Dendritic cell treated with granulocyte-macrophage colony-stimulating factor and Interleukin-4, amounts not matched to agents 40 ng/mL and 50 ng/mL, for 4 days (primary cell): ENCODE data around the gene DCST2.
A peak's percentile ranks its signal among the peaks of the same experiment; 100 is the strongest.

Experiments
- H3K27ac Mint-ChIP-seq: one replicate; pipeline ENCODE4 v1.8.0; 2022; ENCODE audit warnings: mild to moderate bottlenecking, mixed read lengths
- H3K27me3 Mint-ChIP-seq: one replicate; pipeline ENCODE4 v1.8.0; 2022; ENCODE audit warnings: mild to moderate bottlenecking, mixed read lengths
- H3K36me3 Mint-ChIP-seq: one replicate; pipeline ENCODE4 v1.8.0; 2022; ENCODE audit warnings: low read depth, mixed read lengths
- H3K4me1 Mint-ChIP-seq: one replicate; pipeline ENCODE4 v1.8.0; 2022; ENCODE audit warnings: low read depth, mixed read lengths
- H3K4me3 Mint-ChIP-seq: one replicate; pipeline ENCODE4 v1.8.0; 2022; ENCODE audit warnings: mild to moderate bottlenecking, moderate library complexity, mixed read lengths
- H3K9me3 Mint-ChIP-seq: one replicate; pipeline ENCODE4 v1.8.0; 2022; ENCODE audit warnings: mixed read lengths
- intact Hi-C: fragments of 100-400 bp; cut with micrococcal nuclease; formaldehyde crosslinking; loops from one replicate; pipeline ENCODE4 v1.15.0; 2022

Gene DCST2

GRCh38 chr1:155010211-155010918 is 23.2 kb downstream of the DCST2 start:
- Mint-ChIP-seq H3K4me3 (peak overlapping the region; percentile 92), H3K27ac (peak overlapping the region; percentile 100), H3K9me3 (no peaks in the 10 kb centered on the region), H3K27me3 (no peaks in the 10 kb centered on the region), H3K36me3 (peaks cover 85% of the 10 kb centered on the region), H3K4me1 (peaks cover 90% of the 10 kb centered on the region)
- intact Hi-C loops: no loop called here

GRCh38 chr1:155009742-155010141 is 23.8 kb downstream of the DCST2 start:
- peaks cover 92% of the 10 kb centered on the region for H3K4me1 Mint-ChIP-seq
- peaks cover 79% of the 10 kb centered on the region for H3K36me3 Mint-ChIP-seq
- no peaks in the 10 kb centered on the region for H3K27me3 Mint-ChIP-seq
- peak overlapping the region; percentile 92 for H3K4me3 Mint-ChIP-seq
- peak overlapping the region; percentile 100 for H3K27ac Mint-ChIP-seq
- intact Hi-C loops: loop anchor here (5.0 kb wide), 1 partner anchor 37 kb away; the partner anchor contains the start of genes CKS1B and SHC1
- no peaks in the 10 kb centered on the region for H3K9me3 Mint-ChIP-seq

DNA sequence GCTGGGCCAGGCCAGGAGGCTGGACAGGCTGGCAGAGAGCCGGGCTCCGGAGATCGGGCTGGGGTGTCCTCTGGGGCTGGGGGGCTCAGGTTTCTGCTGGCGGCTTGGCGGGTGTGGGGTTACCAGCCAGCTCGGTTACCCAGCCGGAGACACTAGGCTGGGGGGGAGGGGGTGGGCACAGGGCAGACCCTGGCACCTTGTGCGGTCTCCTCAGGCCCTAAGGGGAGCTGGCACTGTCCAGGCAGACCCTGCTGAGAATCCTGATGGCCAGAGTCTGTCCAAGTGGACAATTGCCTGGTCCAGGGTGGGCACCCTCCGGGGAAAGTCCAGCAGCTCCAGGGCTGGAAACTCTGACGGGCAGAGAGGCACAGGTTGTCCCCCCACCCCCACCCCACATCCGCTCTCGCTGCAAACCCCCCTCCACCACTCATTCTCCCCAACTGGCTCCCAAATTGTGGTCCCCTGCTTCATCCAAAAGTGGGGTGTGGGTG is 24.3 kb downstream of the DCST2 start:
- H3K9me3 Mint-ChIP-seq: no peaks in the 10 kb centered on the region
- H3K4me3 Mint-ChIP-seq: peak overlapping the region; percentile 92
- peaks cover 77% of the 10 kb centered on the region for H3K36me3 Mint-ChIP-seq

GRCh38 chr1:155008015-155008941 is 25.3 kb downstream of the DCST2 start:
- H3K27ac Mint-ChIP-seq: peak overlapping the region; percentile 100
- peaks cover 94% of the 10 kb centered on the region for H3K4me1 Mint-ChIP-seq
- intact Hi-C loops: loop anchor here (5.0 kb wide), 1 partner anchor 36 kb away; the partner anchor contains the start of genes CKS1B and SHC1
- no peaks in the 10 kb centered on the region for H3K9me3 Mint-ChIP-seq
- H3K4me3 Mint-ChIP-seq: peak overlapping the region; percentile 92
- H3K27me3 Mint-ChIP-seq: no peaks in the 10 kb centered on the region
- H3K36me3 Mint-ChIP-seq: peaks cover 77% of the 10 kb centered on the region

More for the DNA sequence above, 24.3 kb downstream of the DCST2 start:
- intact Hi-C loops: loop anchor here (5.0 kb wide), 1 partner anchor 37 kb away; the partner anchor contains the start of genes CKS1B and SHC1
- H3K27ac Mint-ChIP-seq: peak overlapping the region; percentile 100
- H3K27me3 Mint-ChIP-seq: no peaks in the 10 kb centered on the region
- H3K4me1 Mint-ChIP-seq: peaks cover 96% of the 10 kb centered on the region

- Mint-ChIP-seq H3K27me3 (no peaks in the 10 kb centered on the region), H3K4me3 (peak overlapping the region; percentile 92), H3K27ac (peak overlapping the region; percentile 100), H3K36me3 (peaks cover 76% of the 10 kb centered on the region), H3K9me3 (no peaks in the 10 kb centered on the region), H3K4me1 (peaks cover 85% of the 10 kb centered on the region)
- intact Hi-C loops: loop anchor here (5.0 kb wide), 1 partner anchor 35 kb away; the partner anchor contains the start of genes CKS1B and SHC1
Measured at GRCh38 chr1:155007251-155007828, 26.2 kb downstream of the DCST2 start.

GRCh38 chr1:155006601-155007101 is 26.9 kb downstream of the DCST2 start:
- H3K27me3 Mint-ChIP-seq: no peaks in the 10 kb centered on the region
- peak overlapping the region; percentile 61 for H3K4me3 Mint-ChIP-seq
- intact Hi-C loops: loop anchor here (5.0 kb wide), 1 partner anchor 34 kb away; the partner anchor contains the start of genes CKS1B and SHC1
- peaks cover 78% of the 10 kb centered on the region for H3K36me3 Mint-ChIP-seq
- no peaks in the 10 kb centered on the region for H3K9me3 Mint-ChIP-seq
- peaks cover 78% of the 10 kb centered on the region for H3K4me1 Mint-ChIP-seq
- H3K27ac Mint-ChIP-seq: peak overlapping the region; percentile 100

DNA sequence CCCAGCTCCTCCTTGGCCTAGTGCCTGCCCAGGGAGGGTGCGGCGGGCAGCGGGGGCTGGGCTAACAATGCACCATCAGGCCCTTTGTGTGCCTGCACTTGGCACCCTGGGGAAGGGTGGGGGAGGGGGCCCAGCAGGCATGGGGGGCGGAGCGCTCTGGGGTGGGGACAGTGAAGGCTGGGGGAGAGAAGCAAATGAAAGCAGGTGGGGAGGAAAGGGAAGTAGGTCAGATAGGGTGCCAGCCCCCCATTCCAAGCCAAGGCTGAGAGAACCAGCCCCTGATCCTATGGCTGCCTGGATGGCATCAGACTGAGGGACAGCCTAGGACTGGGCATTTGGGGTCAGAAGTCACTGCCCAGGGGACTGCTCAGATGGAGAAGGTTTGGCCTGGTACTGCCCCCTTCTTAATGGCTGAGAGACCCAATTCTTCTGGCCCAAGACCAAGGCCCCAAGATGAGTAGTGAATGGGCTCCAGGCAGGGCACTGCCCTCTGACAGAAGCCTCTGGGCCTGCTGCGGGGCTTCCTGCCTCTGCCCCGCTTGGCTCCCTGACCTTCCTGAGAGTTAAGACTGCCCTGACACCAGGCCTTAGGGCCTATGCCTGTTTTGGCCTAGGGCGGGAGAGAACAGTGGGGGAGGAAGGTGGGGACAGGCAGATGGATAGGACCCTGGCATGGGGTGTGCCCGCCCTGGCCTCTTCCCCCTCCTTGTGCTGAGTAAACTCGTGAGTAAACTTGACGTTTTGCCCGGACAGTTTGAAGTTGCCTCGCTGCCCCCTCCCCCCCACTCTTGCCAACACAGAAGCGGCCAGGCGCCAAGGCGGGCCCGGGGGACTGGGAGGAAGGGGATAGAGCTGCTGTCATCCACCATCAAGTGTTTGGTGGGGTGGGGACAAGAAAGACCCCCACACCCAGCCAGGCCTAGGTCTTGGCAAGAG is 28.2 kb downstream of the DCST2 start:
- Mint-ChIP-seq H3K4me3 (peak overlapping the region; percentile 96), H3K27ac (peak overlapping the region; percentile 100), H3K9me3 (no peaks in the 10 kb centered on the region), H3K27me3 (no peaks in the 10 kb centered on the region), H3K4me1 (peaks cover 66% of the 10 kb centered on the region), H3K36me3 (peaks cover 73% of the 10 kb centered on the region)
- intact Hi-C loops: loop anchor here (5.0 kb wide), 1 partner anchor 33 kb away; the partner anchor contains the start of genes CKS1B and SHC1

- intact Hi-C loops: loop anchor here (5.0 kb wide), 1 partner anchor 32 kb away; the partner anchor contains the start of genes CKS1B and SHC1
- Mint-ChIP-seq H3K27ac (peak overlapping the region; percentile 100), H3K36me3 (peaks cover 68% of the 10 kb centered on the region), H3K4me1 (peaks cover 66% of the 10 kb centered on the region), H3K9me3 (no peaks in the 10 kb centered on the region), H3K4me3 (peak overlapping the region; percentile 96), H3K27me3 (no peaks in the 10 kb centered on the region)
Measured at GRCh38 chr1:155004352-155005075, 29.1 kb downstream of the DCST2 start.

- peaks cover 65% of the 10 kb centered on the region for H3K4me1 Mint-ChIP-seq
- H3K4me3 Mint-ChIP-seq: peak overlapping the region; percentile 96
- peak overlapping the region; percentile 100 for H3K27ac Mint-ChIP-seq
- H3K9me3 Mint-ChIP-seq: no peaks in the 10 kb centered on the region
- no peaks in the 10 kb centered on the region for H3K27me3 Mint-ChIP-seq
- peaks cover 62% of the 10 kb centered on the region for H3K36me3 Mint-ChIP-seq
- intact Hi-C loops: no loop called here
Measured at GRCh38 chr1:155003766-155004351, 29.7 kb downstream of the DCST2 start.

DNA sequence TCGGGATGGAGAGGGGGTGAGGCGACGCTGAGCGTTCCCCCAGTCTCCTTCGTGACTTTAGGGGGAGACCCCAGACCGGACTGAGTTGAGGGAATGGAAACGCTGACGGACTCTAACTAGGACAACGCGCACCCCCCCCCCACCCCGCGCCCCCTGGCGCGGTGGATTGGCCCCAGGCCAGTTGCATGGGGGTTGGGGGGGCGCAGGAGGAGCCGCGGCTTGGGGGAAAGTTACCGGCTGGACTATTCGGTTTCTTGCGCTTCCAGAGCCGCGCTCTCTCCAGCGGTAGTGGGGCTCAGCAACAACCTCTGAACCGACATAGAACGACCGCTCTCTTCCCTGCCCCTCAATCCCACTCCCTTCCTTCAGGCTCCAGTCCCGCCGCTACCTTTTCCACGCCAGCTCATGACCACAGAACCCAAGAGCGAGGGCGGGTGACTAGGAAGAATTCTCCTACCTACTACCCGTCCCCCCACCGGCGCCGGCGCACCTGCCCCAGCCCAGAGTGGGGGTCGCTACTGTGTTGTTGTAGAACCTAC is 30.3 kb downstream of the DCST2 start:
- peaks cover 69% of the 10 kb centered on the region for H3K4me1 Mint-ChIP-seq

GRCh38 chr1:155002464-155003226 is 30.9 kb downstream of the DCST2 start, which contains the start of gene ZBTB7B:
ZBTB7B (plus strand) TSS chr1:155002802; CDS start chr1:155014661, 11,859 bp downstream.
- H3K9me3 Mint-ChIP-seq: no peaks in the 10 kb centered on the region
- peak within 1 kb of the TSS; percentile 100 for H3K27ac Mint-ChIP-seq
- no peaks in the 10 kb centered on the region for H3K27me3 Mint-ChIP-seq
- peaks cover 69% of the 10 kb centered on the region for H3K4me1 Mint-ChIP-seq
- H3K36me3 Mint-ChIP-seq: peaks cover 50% of the 10 kb centered on the region
- peak within 1 kb of the TSS; percentile 99 for H3K4me3 Mint-ChIP-seq
- intact Hi-C loops: no loop called here

More for the DNA sequence above, 30.3 kb downstream of the DCST2 start:
- H3K4me3 Mint-ChIP-seq: peak overlapping the region; percentile 96
- intact Hi-C loops: no loop called here
- H3K27me3 Mint-ChIP-seq: no peaks in the 10 kb centered on the region
- H3K27ac Mint-ChIP-seq: peak overlapping the region; percentile 100
- H3K9me3 Mint-ChIP-seq: no peaks in the 10 kb centered on the region
- H3K36me3 Mint-ChIP-seq: peaks cover 56% of the 10 kb centered on the region
